Measurements from ENCODE around the gene MORC3. TPM values are rescaled to one million over a fixed set of nuclear protein-coding genes. Genes with fewer than 3 reads are reported as not detected.

The MORC3 gene
- total and polyA plus RNA-seq, 9 of the 15 experiments (the other 6 are each of a cell fraction or from before 2014, with no cell fraction given): 12.7 to 53.7 (median 36.0) TPM

DNA sequence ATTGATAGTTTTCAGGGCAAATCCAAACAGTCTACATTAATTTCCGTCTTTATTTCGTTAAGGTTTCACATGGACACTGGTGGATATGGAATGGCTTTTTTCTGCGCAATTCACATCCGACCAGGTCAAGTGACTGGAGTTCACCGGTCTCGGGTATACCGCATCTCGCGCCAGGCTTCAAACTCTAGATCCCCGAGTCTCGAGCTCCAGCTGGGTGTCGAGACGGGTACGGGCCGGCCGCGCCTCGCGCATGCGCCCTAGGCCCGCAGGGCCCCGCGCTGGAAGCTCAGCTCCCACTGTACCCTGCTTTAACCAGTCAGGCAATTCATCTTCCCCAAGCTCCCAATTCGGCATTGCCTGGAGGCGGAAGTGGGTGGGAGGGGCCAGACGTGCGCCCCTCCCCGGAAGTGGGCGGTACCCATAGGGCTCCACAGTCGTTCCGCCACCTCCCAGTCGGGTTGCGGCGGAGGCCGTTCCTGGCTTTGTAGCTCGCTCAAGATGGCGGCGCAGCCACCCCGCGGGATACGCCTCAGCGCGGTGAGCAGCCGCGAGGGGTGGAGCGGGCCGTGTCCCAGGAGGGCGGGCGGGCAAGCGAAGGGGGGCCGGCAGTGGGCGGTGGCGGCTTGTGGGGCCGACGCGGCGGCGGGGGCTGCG lies at the start of gene MORC3 (continued):
- TF ChIP-seq ZBTB11 (CRISPR knock-in tag; IDR thresholded peaks at IDR 0.05): peak in 1 of 3 experiments; percentile 93; a peak in 3 of 6 replicates
- TF ChIP-seq, protein P1, sequence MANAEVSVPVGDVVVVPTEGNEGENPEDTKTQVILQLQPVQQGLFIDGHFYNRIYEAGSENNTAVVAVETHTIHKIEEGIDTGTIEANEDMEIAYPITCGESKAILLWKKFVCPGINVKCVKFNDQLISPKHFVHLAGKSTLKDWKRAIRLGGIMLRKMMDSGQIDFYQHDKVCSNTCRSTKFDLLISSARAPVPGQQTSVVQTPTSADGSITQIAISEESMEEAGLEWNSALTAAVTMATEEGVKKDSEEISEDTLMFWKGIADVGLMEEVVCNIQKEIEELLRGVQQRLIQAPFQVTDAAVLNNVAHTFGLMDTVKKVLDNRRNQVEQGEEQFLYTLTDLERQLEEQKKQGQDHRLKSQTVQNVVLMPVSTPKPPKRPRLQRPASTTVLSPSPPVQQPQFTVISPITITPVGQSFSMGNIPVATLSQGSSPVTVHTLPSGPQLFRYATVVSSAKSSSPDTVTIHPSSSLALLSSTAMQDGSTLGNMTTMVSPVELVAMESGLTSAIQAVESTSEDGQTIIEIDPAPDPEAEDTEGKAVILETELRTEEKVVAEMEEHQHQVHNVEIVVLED (CRISPR knock-in tag; IDR thresholded peaks at IDR 0.05): peak; percentile 12; the same call in 1 of the 2 replicates
- TF ChIP-seq NR4A1 (CRISPR knock-in tag; IDR thresholded peaks at IDR 0.05): no peak
- TF ChIP-seq NR4A1 (tag; IDR thresholded peaks at IDR 0.05): no peak
- TF ChIP-seq TCFL5 (CRISPR knock-in tag; conservative IDR thresholded peaks at IDR 0.05): no peak
- TF ChIP-seq ADNP (tag; IDR thresholded peaks at IDR 0.05): no peak
- TF ChIP-seq, protein P2, sequence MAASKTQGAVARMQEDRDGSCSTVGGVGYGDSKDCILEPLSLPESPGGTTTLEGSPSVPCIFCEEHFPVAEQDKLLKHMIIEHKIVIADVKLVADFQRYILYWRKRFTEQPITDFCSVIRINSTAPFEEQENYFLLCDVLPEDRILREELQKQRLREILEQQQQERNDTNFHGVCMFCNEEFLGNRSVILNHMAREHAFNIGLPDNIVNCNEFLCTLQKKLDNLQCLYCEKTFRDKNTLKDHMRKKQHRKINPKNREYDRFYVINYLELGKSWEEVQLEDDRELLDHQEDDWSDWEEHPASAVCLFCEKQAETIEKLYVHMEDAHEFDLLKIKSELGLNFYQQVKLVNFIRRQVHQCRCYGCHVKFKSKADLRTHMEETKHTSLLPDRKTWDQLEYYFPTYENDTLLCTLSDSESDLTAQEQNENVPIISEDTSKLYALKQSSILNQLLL (CRISPR knock-in tag; IDR thresholded peaks at IDR 0.05; ENCODE audit: borderline replicate concordance): no peak
- no peak for TF ChIP-seq ZNF699 (CRISPR knock-in tag; IDR thresholded peaks at IDR 0.05; ENCODE audit: insufficient replicate concordance)
- no peak for TF ChIP-seq SOX6 (IDR thresholded peaks at IDR 0.05)
- no peak for TF ChIP-seq SMAD1 (IDR thresholded peaks at IDR 0.05; ENCODE audit: low read depth, low read length, partially characterized antibody)
- no peak for TF ChIP-seq MYBL2 (IDR thresholded peaks at IDR 0.05; ENCODE audit: low read depth)
- TF ChIP-seq MYBL2 (CRISPR knock-in tag; IDR thresholded peaks at IDR 0.05; ENCODE audit: borderline replicate concordance): no peak
- TF ChIP-seq ATF4 (CRISPR knock-in tag; IDR thresholded peaks at IDR 0.05): no peak
- no peak for TF ChIP-seq CAMTA2 (CRISPR knock-in tag; conservative IDR thresholded peaks at IDR 0.05)
- no peak for TF ChIP-seq BRF2 (IDR thresholded peaks at IDR 0.05; ENCODE audit: borderline replicate concordance, insufficient read depth, insufficient read length)
- TF ChIP-seq HES1 (IDR thresholded peaks at IDR 0.05; ENCODE audit: low read depth): peak; percentile 38; the same call in 1 of the 2 replicates
- no peak for TF ChIP-seq MCM7 (IDR thresholded peaks at IDR 0.05)
